RWPE2 (cell line): Measurements from ENCODE around the gene NPRL2.

Experiments used
- ATAC-seq: fragments of 200-7000 bp; cut with Tn5 transposase; 3 replicates; pipeline ENCODE4 v1.9.1; 2021; ENCODE audit warnings: low read depth
- DNase-seq: peaks from one replicate; pipeline ENCODE4 v3.0.0-alpha.2; 2020; ENCODE audit warnings: low spot score
- H3K27ac ChIP-seq: fragments of 450-650 bp; 2 replicates; pipeline ENCODE4 v1.5.1; 2017; ENCODE audit warnings: mild to moderate bottlenecking; ENCODE audit not compliant: poor library complexity, severe bottlenecking
- H3K27me3 ChIP-seq: fragments of 250-450 bp; sonication (Bioruptor Pico); 2 replicates; pipeline ENCODE4 v1.5.1; 2021; ENCODE audit warnings: mild to moderate bottlenecking, moderate library complexity; ENCODE audit not compliant: insufficient read depth, poor library complexity, severe bottlenecking
- H3K36me3 ChIP-seq: fragments of 250-450 bp; sonication (Bioruptor Pico); 2 replicates; pipeline ENCODE4 v1.5.1; 2020; ENCODE audit warnings: low read depth, mild to moderate bottlenecking, moderate library complexity
- H3K4me1 ChIP-seq: fragments of 250-450 bp; sonication (Bioruptor Pico); 2 replicates; pipeline ENCODE4 v1.5.1; 2021; ENCODE audit warnings: mild to moderate bottlenecking, moderate library complexity; ENCODE audit not compliant: insufficient read depth, poor library complexity, severe bottlenecking
- H3K4me3 ChIP-seq: fragments of 250-450 bp; sonication (Bioruptor Pico); 2 replicates; pipeline ENCODE4 v1.5.1; 2021; ENCODE audit warnings: mild to moderate bottlenecking, moderate library complexity; ENCODE audit not compliant: severe bottlenecking
- H3K9me3 ChIP-seq: fragments of 250-450 bp; sonication (Bioruptor Pico); 2 replicates; pipeline ENCODE4 v1.5.1; 2021; ENCODE audit warnings: mild to moderate bottlenecking, moderate library complexity; ENCODE audit not compliant: severe bottlenecking
- TF ChIP-seq, protein P1 (sequence below): fragments of 450-650 bp; IDR thresholded peaks from one replicate; pipeline ENCODE4 v1.5.1; 2017; ENCODE audit warnings: mild to moderate bottlenecking, moderate library complexity; ENCODE audit not compliant: poor library complexity, severe bottlenecking

NPRL2 gene

DNA sequence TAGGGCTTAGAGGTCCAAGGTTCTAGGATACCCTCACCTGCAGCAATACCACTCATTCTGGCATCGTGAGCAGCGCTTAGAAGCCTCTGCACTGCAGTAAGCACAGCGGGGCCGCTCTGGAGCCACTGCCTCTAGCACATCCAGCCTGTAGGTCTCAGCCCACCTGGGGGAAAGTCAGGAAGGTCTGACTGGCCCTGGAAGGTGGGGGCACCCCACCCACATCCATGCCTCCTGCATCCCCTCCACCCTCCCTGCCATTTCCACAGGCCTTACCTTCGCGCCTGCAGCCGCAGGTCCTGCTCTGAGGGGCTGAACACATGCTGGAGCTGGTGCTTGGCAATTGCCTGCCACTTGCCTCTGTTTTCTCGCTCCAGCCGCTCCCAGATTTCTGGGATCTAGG, 9.0 kb downstream of the NPRL2 start:
- H3K27me3 ChIP-seq: no peaks in the 10 kb centered on the region
- peaks cover 8% of the 10 kb centered on the region for H3K4me1 ChIP-seq
- no peaks in the 10 kb centered on the region for H3K9me3 ChIP-seq
- no peak overlapping the region for H3K4me3 ChIP-seq
- H3K36me3 ChIP-seq: no peaks in the 10 kb centered on the region
- TF ChIP-seq, protein P1, sequence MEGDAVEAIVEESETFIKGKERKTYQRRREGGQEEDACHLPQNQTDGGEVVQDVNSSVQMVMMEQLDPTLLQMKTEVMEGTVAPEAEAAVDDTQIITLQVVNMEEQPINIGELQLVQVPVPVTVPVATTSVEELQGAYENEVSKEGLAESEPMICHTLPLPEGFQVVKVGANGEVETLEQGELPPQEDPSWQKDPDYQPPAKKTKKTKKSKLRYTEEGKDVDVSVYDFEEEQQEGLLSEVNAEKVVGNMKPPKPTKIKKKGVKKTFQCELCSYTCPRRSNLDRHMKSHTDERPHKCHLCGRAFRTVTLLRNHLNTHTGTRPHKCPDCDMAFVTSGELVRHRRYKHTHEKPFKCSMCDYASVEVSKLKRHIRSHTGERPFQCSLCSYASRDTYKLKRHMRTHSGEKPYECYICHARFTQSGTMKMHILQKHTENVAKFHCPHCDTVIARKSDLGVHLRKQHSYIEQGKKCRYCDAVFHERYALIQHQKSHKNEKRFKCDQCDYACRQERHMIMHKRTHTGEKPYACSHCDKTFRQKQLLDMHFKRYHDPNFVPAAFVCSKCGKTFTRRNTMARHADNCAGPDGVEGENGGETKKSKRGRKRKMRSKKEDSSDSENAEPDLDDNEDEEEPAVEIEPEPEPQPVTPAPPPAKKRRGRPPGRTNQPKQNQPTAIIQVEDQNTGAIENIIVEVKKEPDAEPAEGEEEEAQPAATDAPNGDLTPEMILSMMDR: no peak
- H3K27ac ChIP-seq: peak overlapping the region; percentile 17
- ATAC-seq (no peak), DNase-seq (no peak)

DNA sequence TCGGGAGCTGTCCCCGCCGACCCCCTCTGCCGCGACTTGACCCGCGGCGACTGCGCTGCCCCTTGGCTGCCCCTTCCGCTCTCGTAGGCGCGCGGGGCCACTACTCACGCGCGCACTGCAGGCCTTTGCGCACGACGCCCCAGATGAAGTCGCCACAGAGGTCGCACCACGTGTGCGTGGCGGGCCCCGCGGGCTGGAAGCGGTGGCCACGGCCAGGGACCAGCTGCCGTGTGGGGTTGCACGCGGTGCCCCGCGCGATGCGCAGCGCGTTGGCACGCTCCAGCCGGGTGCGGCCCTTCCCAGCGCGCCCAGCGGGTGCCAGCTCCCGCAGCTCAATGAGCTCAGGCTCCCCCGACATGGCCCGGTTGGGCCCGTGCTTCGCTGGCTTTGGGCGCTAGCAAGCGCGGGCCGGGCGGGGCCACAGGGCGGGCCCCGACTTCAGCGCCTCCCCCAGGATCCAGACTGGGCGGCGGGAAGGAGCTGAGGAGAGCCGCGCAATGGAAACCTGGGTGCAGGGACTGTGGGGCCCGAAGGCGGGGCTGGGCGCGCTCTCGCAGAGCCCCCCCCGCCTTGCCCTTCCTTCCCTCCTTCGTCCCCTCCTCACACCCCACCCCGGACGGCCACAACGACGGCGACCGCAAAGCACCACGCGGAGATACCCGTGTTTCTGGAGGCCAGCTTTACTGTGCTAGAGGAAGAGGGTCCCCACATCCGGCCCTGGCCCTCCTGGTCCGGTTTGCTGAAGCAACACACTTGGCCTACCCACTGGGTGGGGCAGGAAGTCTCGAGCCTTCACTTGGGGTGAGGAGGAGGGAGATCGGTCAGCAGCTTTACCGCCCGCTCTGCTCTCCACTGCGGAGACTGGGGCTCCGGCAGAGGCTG, 9.9 kb downstream of the NPRL2 start, which contains the start of gene RASSF1:
Gene RASSF1, minus strand, starts transcription at position 389 of the 882 bp plus-strand sequence. Its CDS starts 31 bp downstream, at position 358.
- peaks cover 8% of the 10 kb centered on the region for H3K36me3 ChIP-seq
- H3K9me3 ChIP-seq: no peaks in the 10 kb centered on the region
- peaks cover 10% of the 10 kb centered on the region for H3K4me1 ChIP-seq
- no peak for DNase-seq
- TF ChIP-seq, protein P1: no peak
- peak; percentile 37 for ATAC-seq
- H3K27me3 ChIP-seq: no peaks in the 10 kb centered on the region
- peak within 1 kb of the TSS; percentile 39 for H3K4me3 ChIP-seq
- H3K27ac ChIP-seq: peak within 1 kb of the TSS; percentile 17

DNA sequence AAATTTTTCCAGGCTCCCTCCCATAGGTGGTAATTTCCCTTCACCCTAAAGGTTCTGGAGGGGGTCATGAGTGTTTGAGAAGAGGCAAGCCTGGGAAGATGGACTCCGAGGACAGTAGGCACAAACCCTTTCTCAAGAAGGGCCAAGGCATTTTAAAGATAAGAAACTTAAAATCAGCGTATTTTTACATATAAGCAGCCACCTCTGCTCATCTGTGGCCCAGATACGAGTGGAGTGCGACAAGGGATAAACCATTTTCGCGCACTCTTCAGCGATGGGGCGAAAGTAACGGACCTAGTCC, 10.5 kb downstream of the NPRL2 start:
- ATAC-seq (no peak), DNase-seq (no peak)
- Histone ChIP-seq H3K27me3 (no peaks in the 10 kb centered on the region), H3K4me3 (peak overlapping the region; percentile 39), H3K27ac (peak overlapping the region; percentile 17), H3K36me3 (peaks cover 14% of the 10 kb centered on the region), H3K4me1 (peaks cover 15% of the 10 kb centered on the region), H3K9me3 (no peaks in the 10 kb centered on the region)
- TF ChIP-seq, protein P1: no peak

DNA sequence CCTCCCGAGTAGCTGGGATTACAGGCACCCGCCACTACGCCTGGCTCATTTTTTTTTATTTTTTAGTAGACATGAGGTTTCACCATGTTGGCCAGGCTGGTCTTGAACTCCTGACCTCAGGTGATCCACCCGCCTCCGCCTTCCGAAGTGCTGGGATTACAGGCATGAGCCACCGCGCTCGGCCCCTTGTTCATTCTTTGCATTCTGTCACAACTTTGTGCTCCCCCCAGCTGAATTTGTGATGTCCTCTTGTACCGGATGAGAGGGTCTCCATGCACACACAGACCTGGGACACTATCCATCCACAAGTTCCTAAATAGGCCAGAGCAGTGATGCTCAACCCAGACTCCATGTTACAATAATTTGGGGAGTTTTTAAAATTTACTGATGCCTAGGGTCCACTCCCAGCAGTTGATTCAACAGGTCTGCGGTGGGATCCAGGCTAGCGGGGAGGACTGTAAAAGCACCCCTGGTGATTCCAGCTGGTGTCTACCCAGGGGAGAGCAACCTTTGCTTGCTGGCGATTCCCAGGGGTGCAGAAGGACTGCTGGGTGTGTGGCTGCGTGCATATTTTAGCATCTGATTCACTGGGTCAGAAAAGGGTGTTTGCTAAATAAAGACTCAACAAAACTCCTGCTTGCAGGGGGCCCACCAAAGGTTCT, 11.0 kb downstream of the NPRL2 start:
- Histone ChIP-seq H3K27me3 (no peaks in the 10 kb centered on the region), H3K27ac (peak overlapping the region; percentile 17), H3K4me1 (peaks cover 19% of the 10 kb centered on the region), H3K9me3 (no peaks in the 10 kb centered on the region), H3K4me3 (peak overlapping the region; percentile 39), H3K36me3 (peaks cover 19% of the 10 kb centered on the region)
- TF ChIP-seq, protein P1: no peak
- no peak for ATAC-seq
- no peak for DNase-seq
